HFF-Myc (cell line): ENCODE data around the gene ARID5A.

Experiments used
- DNase-seq: peaks from one replicate; pipeline ENCODE4 v3.0.0-alpha.2; 2011; ENCODE audit warnings: low read depth; ENCODE audit errors: extremely low read depth
- H3K4me3 ChIP-seq: replicated peaks from 2 replicates; pipeline ENCODE4 v1.5.1; 2011; ENCODE audit warnings: low read depth, mild to moderate bottlenecking, control low read depth, low read length
- TF ChIP-seq, protein P1 (sequence below): IDR thresholded peaks from 2 replicates; pipeline ENCODE4 v1.5.1; 2012; ENCODE audit warnings: mild to moderate bottlenecking, low read depth, low read length, control low read depth; ENCODE audit errors: missing control alignments

ARID5A gene

GRCh38 chr2:96548558-96549465 is 12.3 kb downstream of the ARID5A start:
- TF ChIP-seq, protein P1, sequence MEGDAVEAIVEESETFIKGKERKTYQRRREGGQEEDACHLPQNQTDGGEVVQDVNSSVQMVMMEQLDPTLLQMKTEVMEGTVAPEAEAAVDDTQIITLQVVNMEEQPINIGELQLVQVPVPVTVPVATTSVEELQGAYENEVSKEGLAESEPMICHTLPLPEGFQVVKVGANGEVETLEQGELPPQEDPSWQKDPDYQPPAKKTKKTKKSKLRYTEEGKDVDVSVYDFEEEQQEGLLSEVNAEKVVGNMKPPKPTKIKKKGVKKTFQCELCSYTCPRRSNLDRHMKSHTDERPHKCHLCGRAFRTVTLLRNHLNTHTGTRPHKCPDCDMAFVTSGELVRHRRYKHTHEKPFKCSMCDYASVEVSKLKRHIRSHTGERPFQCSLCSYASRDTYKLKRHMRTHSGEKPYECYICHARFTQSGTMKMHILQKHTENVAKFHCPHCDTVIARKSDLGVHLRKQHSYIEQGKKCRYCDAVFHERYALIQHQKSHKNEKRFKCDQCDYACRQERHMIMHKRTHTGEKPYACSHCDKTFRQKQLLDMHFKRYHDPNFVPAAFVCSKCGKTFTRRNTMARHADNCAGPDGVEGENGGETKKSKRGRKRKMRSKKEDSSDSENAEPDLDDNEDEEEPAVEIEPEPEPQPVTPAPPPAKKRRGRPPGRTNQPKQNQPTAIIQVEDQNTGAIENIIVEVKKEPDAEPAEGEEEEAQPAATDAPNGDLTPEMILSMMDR, result no peak
- H3K4me3 ChIP-seq, result no peak overlapping the region
- no peak for DNase-seq

- TF ChIP-seq, protein P1, result no peak
- no peak for DNase-seq
- H3K4me3 ChIP-seq, result no peak overlapping the region
Observed at GRCh38 chr2:96549466-96549785, 12.9 kb downstream of the ARID5A start.

DNA sequence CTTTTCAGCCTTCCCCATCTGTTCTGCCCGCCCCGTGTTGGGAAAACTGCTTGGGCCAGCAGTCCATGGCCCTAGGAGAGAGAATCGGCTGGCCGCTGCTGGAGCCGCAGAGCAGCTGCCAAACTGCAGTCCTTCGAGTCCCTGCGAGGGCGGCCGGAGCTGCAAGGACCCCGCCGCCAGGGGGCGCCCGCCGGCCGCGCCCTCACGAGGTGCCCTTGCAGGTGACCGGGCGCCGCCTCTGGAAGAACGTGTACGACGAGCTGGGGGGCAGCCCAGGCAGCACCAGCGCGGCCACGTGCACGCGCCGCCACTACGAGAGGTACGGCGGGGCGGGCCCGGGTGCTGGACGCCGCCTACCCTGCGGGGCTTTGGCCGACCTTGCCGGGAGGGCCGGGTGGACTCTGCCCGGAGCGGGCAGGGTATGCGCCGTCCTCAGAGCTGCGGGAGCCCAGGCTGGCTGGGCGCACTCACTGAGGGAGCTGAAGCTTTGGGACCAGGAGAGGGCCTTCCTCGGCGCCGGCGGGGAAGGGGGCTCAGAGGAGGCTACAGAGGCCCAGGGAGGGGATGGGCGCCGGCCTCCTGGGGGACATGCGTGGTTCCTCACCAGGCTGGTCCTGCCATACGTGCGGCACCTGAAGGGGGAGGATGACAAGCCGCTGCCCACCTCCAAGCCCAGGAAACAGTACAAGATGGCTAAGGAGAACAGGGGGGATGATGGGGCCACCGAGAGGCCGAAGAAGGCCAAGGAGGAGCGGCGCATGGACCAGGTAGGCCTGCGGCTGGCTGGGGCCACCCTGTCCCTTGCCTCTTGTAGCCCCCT is 13.6 kb downstream of the ARID5A start:
- TF ChIP-seq, protein P1, result peak; percentile 43
- H3K4me3 ChIP-seq, result no peak overlapping the region
- no peak for DNase-seq

DNA sequence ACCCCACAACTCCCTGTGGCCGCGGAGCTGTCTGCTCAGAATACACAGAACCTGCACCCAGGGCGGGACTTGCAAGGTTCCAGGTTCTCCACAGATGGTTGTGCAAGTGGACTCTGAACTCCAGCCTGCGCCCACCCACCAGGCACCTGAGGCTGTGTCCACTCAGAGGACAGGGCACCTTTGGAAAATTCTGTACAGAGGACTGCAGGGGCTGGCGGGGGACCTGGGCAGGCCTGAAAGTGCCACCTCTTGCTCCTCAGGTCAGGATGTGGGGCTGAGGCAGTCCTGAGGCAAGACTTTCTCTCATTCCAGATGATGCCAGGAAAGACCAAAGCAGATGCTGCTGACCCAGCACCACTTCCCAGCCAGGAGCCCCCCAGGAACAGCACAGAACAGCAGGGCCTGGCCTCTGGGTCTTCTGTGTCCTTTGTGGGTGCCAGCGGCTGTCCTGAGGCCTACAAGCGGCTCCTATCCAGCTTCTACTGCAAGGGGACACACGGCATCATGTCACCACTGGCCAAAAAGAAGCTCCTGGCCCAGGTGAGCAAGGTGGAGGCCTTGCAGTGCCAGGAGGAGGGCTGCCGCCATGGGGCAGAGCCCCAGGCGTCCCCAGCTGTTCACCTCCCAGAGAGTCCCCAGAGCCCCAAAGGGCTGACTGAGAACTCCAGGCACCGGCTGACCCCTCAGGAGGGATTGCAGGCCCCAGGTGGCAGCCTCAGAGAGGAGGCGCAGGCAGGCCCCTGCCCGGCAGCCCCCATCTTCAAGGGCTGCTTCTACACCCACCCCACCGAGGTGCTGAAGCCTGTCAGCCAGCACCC is 14.4 kb downstream of the ARID5A start:
- TF ChIP-seq, protein P1, result no peak
- DNase-seq, result no peak
- no peak overlapping the region for H3K4me3 ChIP-seq

DNA sequence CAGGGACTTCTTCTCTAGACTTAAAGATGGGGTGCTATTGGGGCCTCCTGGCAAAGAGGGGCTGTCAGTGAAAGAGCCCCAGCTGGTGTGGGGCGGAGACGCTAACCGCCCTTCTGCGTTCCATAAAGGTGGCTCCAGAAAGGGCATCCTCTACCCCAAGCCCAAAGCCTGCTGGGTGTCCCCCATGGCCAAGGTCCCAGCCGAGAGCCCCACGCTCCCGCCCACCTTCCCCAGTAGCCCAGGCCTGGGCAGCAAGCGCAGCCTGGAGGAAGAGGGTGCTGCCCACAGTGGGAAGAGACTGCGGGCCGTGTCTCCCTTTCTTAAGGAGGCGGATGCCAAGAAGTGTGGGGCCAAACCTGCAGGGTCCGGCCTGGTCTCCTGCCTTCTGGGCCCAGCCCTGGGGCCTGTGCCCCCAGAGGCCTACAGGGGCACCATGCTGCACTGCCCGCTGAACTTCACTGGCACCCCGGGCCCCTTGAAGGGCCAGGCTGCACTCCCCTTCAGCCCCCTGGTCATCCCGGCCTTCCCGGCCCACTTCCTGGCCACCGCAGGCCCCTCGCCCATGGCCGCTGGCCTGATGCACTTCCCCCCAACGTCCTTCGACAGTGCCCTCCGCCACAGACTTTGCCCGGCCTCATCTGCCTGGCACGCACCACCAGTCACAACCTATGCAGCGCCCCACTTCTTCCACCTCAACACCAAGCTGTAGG is 15.2 kb downstream of the ARID5A start:
- TF ChIP-seq, protein P1, result no peak
- DNase-seq, result no peak
- H3K4me3 ChIP-seq, result no peak overlapping the region
